Islet precursor cell (in vitro differentiated cells): ENCODE data around the gene HSDL1.

ENCODE experiments used
- DNase-seq: peaks from one replicate; pipeline ENCODE4 v3.0.0-alpha.2; 2018

The HSDL1 gene

GRCh38 chr16:84175350-84176081 is 30.5 kb upstream of the HSDL1 start:
- DNase-seq, result peak; percentile 88

DNA sequence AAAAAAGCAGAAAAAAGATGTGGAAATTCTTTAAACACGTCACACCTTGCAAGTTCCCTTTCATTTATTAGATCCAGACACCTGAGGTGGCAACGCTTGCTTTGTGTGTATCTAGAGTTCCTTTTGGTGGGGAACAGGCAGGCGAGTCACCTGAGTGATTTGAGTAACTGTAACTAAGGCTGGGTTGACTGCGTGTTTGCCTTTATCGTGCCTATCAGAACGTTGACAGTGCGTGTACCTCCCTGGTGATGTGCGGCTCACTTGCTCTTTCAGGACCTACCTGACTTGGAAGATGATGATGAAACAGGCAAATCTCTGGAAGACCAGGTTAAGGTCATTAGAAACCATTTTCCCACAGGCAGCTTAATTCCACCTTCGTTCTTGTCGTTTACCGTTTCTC is 29.4 kb upstream of the HSDL1 start:
- DNase-seq, result no peak

GRCh38 chr16:84169765-84170310 is 24.9 kb upstream of the HSDL1 start:
- peak; percentile 50 for DNase-seq

DNA sequence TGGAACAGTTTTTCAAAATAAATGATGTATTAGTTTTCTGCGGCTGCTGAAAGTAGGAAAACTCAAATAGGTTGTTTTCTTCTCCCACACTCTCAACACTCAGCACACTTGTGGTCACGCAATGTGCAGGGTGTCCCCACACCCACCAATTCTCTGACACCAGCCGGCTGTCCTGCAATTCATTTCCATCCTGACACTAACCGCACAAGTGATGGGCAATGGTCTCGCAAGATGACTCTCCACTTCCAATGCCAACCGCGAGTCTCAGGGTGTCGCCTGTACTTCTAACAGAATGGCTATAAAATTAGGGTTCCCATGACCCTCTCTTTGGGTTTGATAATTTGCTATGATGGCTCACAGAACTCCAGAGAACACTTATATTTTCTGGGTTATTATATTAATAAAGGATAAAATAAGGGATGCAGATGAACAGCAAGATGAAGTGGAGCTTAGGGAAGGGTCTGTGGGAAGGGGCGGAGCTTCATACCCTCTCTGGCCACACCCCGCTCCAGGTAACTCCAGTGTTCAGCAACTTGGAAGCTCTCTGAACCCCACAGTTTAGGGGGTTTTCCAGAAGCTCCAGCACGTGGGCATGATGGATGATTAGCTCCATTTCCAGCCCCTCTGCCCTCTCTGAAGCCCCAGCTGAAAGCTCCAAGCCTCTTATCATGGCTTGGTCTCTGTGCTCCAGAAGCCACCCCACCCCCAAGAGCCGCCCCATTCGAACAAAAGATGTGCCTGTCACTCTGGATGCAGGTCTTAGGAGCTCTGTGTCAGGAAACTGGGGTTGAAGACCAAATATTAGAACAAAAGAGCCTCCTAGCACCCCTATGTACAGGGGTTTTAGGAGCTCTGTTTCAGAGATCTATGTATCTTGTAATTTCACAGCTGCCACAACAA is 22.1 kb upstream of the HSDL1 start:
- DNase-seq, result peak; percentile 22

GRCh38 chr16:84165746-84166145 is 20.8 kb upstream of the HSDL1 start:
- DNase-seq, result peak; percentile 34

DNA sequence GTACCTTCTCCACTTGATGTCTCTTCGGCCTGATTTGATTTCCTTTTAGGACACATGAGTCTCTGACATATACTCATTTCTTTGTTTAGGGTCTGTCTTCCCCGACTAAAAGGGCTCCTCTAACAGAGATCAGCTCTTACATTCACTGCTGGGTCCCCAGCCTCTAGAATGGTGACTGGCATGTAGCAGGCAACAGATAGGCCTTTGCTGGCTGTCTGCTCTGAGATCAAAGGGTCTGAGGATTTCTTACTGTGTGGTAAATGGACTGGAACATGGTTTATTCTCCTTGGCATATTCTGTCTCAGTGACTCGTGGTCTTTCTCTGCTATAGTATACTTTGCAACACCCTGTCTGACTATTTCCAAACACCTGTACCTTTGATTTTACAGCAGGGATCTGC is 16.8 kb upstream of the HSDL1 start:
- DNase-seq, result no peak

DNA sequence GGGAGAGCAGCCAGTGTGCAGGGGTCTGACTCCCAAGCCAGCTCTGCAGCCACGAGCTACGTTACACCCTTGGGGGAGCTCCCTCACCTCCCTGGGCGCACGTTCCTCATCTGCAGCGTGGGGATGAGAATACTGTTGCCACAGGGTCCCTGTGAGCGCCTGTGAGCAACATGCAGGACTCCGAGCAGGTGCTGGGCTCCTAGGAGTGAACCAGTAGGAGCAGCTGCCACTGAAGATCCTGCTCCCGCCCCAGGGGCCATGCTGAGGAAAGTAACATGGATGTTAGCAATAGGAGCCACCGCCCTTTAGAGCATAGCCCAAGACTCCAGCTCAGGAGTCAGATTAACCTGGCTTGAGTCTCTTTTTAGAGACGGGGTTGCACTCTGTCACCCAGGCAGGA is 16.1 kb upstream of the HSDL1 start:
- no peak for DNase-seq

DNA sequence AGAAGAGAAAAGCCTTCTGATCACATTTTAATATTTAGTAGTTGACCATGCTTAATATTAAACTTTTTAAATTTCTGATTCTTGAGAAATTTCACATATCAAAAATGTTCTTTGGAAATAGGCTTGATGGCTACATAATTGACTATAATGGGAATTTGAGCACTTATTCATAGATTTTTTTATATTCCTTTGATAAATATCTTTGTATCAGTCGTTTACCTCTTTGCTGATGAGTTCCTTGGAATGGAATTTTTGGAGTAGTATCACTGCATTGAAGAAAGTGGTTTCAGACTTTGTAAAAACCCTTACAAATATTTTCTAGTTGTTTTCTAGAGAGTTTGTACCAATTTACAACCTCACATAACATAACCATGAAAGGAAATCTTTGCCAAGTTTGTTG is 14.8 kb upstream of the HSDL1 start:
- no peak for DNase-seq

GRCh38 chr16:84159007-84159406 is 14.0 kb upstream of the HSDL1 start:
- DNase-seq, result no peak

GRCh38 chr16:84156342-84156784 is 11.4 kb upstream of the HSDL1 start:
- DNase-seq, result no peak

DNA sequence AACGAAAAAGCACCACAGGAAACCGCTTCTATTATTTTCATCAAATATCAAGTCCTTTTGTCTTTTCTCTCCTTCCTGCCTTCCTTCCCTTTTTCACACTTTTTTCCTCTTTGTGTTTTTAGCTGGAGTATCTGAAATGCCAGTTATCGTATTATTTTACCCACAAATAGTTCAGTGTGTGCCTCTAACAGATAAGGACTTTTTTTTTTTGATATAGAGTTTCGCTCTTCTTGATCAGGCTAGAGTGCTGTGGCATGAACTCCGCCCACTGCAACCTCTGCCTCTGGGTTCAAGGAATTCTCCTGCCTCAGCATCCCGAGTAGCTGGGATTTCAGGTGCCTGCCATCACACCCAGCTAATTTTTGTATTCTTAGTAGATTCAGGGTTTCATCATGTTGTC is 10.8 kb upstream of the HSDL1 start:
- DNase-seq, result no peak

GRCh38 chr16:84155226-84155625 is 10.2 kb upstream of the HSDL1 start:
- DNase-seq, result no peak

GRCh38 chr16:84153660-84154214 is 8.8 kb upstream of the HSDL1 start:
- no peak for DNase-seq

- DNase-seq, result no peak
Measured at GRCh38 chr16:84150926-84151325, 5.9 kb upstream of the HSDL1 start.

- no peak for DNase-seq
Measured at GRCh38 chr16:84144209-84144858, 643 bp downstream of the HSDL1 start.

DNA sequence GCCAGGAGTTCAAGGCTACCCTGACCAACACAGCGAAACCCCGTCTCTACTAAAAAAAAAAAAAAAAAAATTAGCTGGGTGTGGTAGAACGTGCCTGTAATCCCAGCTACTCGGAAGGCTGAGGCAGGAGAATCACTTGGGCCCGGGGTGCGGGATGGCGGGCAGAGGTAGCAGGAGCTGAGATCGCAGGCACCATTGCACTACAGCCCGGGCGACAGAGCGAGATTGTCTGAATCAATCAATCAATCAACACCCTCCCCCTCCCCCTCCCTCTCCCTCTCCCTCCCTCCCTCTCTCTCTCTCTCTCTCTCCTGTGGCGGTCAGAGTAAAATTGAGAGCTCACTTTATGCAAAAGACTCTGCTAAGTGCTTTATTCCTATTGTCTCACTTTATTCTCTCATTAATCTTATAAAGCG is 1.2 kb downstream of the HSDL1 start:
- no peak for DNase-seq

DNA sequence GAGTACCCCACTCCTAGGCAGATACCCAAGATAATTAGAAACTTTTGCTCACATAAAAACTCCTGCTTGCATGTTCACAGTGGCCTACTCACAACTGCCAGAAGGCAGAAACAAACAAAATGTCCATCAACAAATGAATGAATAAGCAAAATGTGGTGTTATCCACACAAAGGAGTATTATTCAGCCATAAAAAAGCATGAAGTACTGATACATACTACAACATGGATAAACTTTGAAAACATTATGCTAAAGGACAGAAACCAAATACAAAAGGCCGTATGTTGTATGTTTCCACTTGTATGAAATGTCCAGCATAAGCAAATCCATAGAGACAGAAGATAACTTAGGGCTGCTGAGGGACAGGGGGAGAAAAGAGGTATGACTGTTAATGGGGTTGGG is 1.9 kb downstream of the HSDL1 start:
- no peak for DNase-seq

GRCh38 chr16:84141143-84141670 is 3.8 kb downstream of the HSDL1 start:
- no peak for DNase-seq

DNA sequence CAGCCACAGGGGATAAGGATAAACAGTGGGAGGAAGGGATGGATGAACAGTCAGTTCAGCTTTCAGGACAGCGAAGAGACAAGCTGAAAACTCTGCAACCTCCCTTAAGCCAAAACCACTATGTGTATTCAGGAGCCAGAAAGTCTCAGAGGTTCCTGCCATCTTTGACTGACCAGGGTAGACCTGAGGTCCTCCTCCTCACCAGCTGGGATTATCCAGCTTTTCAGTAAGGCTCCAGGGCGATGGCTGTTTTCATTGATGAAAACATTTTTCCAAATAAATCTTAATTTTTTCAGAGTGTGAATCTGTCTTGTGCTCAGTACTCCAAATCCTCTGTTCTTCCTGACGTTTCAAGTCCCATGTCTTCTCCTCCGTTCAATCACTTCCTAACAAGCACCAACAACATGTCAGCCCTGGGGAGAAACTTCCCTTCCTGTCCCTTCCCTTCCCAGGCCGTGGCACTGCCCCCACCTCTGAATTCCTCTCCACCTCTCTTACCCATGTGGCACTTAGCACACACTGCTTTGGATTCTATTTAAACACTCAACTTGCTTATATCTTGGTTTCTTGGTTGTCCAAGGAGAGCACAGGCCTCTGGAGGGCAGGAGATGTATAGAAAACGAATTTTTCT is 5.2 kb downstream of the HSDL1 start:
- no peak for DNase-seq

DNA sequence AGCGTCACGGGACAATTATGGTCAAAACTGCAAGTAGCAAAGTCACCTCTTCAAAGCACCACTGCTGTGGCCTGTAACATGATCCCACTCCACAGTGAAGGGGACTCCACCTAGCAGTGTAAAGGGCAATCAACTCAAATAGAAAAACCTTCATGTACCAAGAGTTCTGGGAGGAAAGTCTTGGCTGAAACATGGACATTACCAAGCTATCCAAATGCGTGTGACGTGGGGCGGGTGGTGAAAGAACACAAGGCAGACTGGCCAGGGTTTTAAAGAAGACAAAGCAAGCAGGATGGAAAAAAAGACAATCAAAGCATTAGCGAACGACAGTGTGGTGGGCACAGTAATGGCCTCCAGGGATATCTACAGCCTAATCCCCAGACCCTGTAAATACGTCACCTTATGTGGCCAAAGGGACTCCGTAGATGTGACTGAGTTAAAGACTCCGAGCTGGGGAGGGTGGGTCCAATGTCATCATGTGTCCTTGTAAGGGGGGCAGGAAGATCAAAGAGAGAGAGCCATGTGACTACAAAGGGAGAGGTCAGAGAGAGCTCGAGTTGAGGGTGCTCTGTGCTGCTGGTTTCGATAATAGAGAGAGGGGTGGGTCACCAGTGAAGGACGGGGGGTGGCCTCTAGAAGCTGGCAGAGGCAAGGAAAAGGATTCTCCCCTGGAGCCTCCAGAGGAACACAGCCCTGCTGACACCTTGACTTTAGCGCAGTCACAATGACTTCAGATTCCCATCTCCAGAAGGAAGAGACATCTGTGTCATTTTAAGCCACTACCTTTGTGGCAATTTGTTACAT is 6.0 kb downstream of the HSDL1 start:
- DNase-seq, result no peak

DNA sequence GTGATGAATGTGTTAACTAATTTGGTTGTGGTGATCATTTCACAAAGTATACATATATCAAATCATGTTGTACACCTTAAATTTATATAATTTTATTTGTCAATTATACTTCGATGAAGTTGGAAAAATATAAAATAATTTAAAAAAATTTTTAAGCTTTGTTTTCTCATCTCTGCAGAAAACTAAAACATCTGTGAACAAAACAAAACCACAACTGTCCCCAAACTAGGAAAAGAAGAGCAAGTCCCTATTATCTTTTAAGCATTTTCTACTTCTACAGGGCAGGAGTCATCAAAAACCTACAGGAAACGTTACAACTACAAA is 6.5 kb downstream of the HSDL1 start:
- DNase-seq, result no peak
